OCI-LY7 (cell line): ENCODE measurements around the gene VEPH1. TPM values are rescaled to one million over a fixed set of nuclear protein-coding genes. Genes with fewer than 3 reads are reported as not detected.

ENCODE experiments used
- BruUV-seq: library from RNA; stranded (reverse); fragments of 400-500 nt; replicated peaks from 2 replicates; lab custom pipeline; 2021; lab: Mats Ljungman, UMichigan
- CTCF ChIA-PET: fragments of 300-600 bp; sonication (Branson Sonifier 250); formaldehyde crosslinking; loops from one replicate; lab custom pipeline; 2022; ENCODE audit warnings: antibody characterized with exemption; ENCODE audit not compliant: unreplicated experiment; lab: Charles Lee
- POLR2A ChIA-PET: fragments of 300-600 bp; sonication (Branson Sonifier 250); formaldehyde crosslinking; loops from one replicate; lab custom pipeline; 2022; ENCODE audit warnings: antibody characterized with exemption; lab: Charles Lee
- DNase-seq: peaks from one replicate; pipeline ENCODE4 v3.0.0-alpha.2; 2015; ENCODE audit warnings: low spot score
- H2AFZ ChIP-seq: fragments of 200-600 bp; sonication (generic), shearing (Covaris generic); 2 replicates; pipeline ENCODE4 v1.6.1; 2014; ENCODE audit warnings: mild to moderate bottlenecking, antibody characterized with exemption, low read length, moderate library complexity
- H3K27ac ChIP-seq: fragments of 200-600 bp; sonication (generic); 2 replicates; pipeline ENCODE4 v1.5.1; 2014; ENCODE audit warnings: mixed run types, low read depth, mild to moderate bottlenecking, moderate library complexity, low read length, inconsistent platforms; ENCODE audit not compliant: poor library complexity, severe bottlenecking
- H3K36me3 ChIP-seq: fragments of 200-600 bp; sonication (generic); 2 replicates; pipeline ENCODE4 v1.6.1; 2014; ENCODE audit warnings: mild to moderate bottlenecking, antibody characterized with exemption, low read length, moderate library complexity, mixed read lengths; ENCODE audit not compliant: insufficient read depth
- H3K4me1 ChIP-seq: fragments of 200-600 bp; sonication (generic); 2 replicates; pipeline ENCODE4 v1.5.1; 2014; ENCODE audit warnings: mild to moderate bottlenecking, low read length; ENCODE audit not compliant: insufficient read depth, poor library complexity, severe bottlenecking
- H3K4me2 ChIP-seq: fragments of 200-600 bp; sonication (generic); 2 replicates; pipeline ENCODE4 v1.6.1; 2014; ENCODE audit warnings: mild to moderate bottlenecking, low read length
- H3K4me3 ChIP-seq: fragments of 200-600 bp; sonication (generic); 2 replicates; pipeline ENCODE4 v1.5.1; 2014; ENCODE audit warnings: mild to moderate bottlenecking, low read depth, low read length; ENCODE audit not compliant: poor library complexity, severe bottlenecking
- H3K79me2 ChIP-seq: fragments of 200-600 bp; sonication (generic); 2 replicates; pipeline ENCODE4 v1.6.1; 2016; ENCODE audit warnings: low read depth, mild to moderate bottlenecking, low read length, moderate library complexity, mixed read lengths; ENCODE audit not compliant: insufficient read depth
- H3K9me2 ChIP-seq: fragments of 200-600 bp; sonication (generic); 2 replicates; pipeline ENCODE4 v1.6.1; 2016; ENCODE audit warnings: mild to moderate bottlenecking, low read length, mixed read lengths; ENCODE audit not compliant: insufficient read depth
- H3K9me3 ChIP-seq: fragments of 200-600 bp; sonication (generic); 2 replicates; pipeline ENCODE4 v1.6.1; 2014; ENCODE audit warnings: mild to moderate bottlenecking, mixed run types, low read length, mixed read lengths
- H4K20me1 ChIP-seq: fragments of 200-600 bp; sonication (generic); 2 replicates; pipeline ENCODE4 v1.6.1; 2014; ENCODE audit warnings: mild to moderate bottlenecking, antibody characterized with exemption, low read length, moderate library complexity, mixed read lengths; ENCODE audit not compliant: insufficient read depth
- EZH2phosphoT487 ChIP-seq: fragments of 200-600 bp; sonication (generic); IDR thresholded peaks from 2 replicates; pipeline ENCODE4 v1.6.1; 2018; ENCODE audit warnings: low read depth, borderline replicate concordance, mild to moderate bottlenecking, mixed run types, antibody characterized with exemption, low read length, moderate library complexity, mixed read lengths
- intact Hi-C: fragments of 100-400 bp; cut with micrococcal nuclease; formaldehyde crosslinking; loops from one replicate; pipeline ENCODE4 v1.10.0; 2022; ENCODE audit not compliant: unreplicated experiment
- total RNA-seq, 2 experiments: library from RNA; depleted of rRNA in 1 of 2; stranded (reverse); fragments of >200 nt in 1 of 2; shearing (Covaris generic) in 1 of 2; gene quantifications; 2 replicates each; pipeline ENCODE4 v1.2.3, GENCODE V29; 2014 to 2022
- TF ChIP-seq, protein P1 (sequence below): fragments of 200-600 bp; sonication (generic); conservative IDR thresholded peaks from 2 replicates; pipeline ENCODE4 v1.5.1; 2014; ENCODE audit warnings: mild to moderate bottlenecking, antibody characterized with exemption, low read length, moderate library complexity, mixed read lengths

Gene VEPH1
- total RNA-seq, 2 experiments from 2014 or later = not detected

DNA sequence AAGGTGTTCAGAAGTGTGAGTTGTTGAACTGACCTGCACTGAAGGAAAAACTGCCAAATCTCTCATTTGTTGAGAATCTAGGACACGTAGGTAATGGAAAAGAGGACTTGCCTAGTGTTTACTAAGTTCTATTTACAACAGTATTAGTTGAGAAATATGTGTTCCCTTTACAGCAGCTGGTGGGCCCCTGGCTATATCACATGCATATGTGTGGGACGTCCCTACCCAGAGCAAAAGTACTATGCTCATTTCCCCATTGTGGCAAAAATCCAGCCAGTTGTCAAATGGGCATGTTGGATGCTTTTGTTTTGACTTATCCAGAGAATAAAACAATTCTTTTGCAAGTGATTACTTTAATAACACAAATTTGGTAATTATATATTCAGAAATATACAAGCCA is 179.9 kb downstream of the VEPH1 start:
- ChIA-PET POLR2A (no interaction called here), CTCF (no interaction called here)
- Histone ChIP-seq H3K4me3 (no peak overlapping the region), H3K79me2 (no peaks in the 10 kb centered on the region), H3K9me3 (no peaks in the 10 kb centered on the region), H3K27ac (no peak overlapping the region), H3K4me1 (no peaks in the 10 kb centered on the region), H3K4me2 (no peak overlapping the region), H3K36me3 (no peaks in the 10 kb centered on the region), H3K9me2 (no peaks in the 10 kb centered on the region), H4K20me1 (no peaks in the 10 kb centered on the region), H2AFZ (no peak overlapping the region)
- no peak for TF ChIP-seq EZH2phosphoT487
- TF ChIP-seq, protein P1, sequence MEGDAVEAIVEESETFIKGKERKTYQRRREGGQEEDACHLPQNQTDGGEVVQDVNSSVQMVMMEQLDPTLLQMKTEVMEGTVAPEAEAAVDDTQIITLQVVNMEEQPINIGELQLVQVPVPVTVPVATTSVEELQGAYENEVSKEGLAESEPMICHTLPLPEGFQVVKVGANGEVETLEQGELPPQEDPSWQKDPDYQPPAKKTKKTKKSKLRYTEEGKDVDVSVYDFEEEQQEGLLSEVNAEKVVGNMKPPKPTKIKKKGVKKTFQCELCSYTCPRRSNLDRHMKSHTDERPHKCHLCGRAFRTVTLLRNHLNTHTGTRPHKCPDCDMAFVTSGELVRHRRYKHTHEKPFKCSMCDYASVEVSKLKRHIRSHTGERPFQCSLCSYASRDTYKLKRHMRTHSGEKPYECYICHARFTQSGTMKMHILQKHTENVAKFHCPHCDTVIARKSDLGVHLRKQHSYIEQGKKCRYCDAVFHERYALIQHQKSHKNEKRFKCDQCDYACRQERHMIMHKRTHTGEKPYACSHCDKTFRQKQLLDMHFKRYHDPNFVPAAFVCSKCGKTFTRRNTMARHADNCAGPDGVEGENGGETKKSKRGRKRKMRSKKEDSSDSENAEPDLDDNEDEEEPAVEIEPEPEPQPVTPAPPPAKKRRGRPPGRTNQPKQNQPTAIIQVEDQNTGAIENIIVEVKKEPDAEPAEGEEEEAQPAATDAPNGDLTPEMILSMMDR = no peak
- DNase-seq = no peak
- intact Hi-C loops = no loop called here
- no TSS peak for BruUV-seq

DNA sequence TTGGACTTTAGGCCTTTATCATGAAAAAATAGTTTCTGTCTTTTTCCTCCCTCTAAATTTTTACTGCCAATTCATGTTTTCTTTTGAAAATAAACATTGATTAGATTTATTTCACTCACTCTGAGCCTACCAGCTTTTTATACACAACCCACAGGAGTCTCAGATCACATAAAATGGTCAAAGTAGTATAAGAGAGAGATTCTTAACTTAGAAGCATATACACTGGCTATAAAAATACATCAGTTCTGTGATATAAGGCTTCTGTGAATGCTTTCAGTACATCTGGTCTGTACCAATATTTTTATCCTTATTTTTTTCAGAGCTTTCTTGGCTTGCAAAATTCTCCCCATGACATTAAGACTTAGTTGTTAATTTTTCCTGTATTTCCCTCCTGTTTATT is 183.5 kb downstream of the VEPH1 start:
- no TSS peak for BruUV-seq
- intact Hi-C loops = no loop called here
- Histone ChIP-seq H3K4me1 (no peaks in the 10 kb centered on the region), H3K9me3 (no peaks in the 10 kb centered on the region), H4K20me1 (no peaks in the 10 kb centered on the region), H2AFZ (no peak overlapping the region), H3K27ac (no peak overlapping the region), H3K4me3 (no peak overlapping the region), H3K36me3 (no peaks in the 10 kb centered on the region), H3K4me2 (no peak overlapping the region), H3K79me2 (no peaks in the 10 kb centered on the region), H3K9me2 (no peaks in the 10 kb centered on the region)
- ChIA-PET CTCF (no interaction called here), POLR2A (no interaction called here)
- TF ChIP-seq, protein P1 = no peak
- TF ChIP-seq EZH2phosphoT487 = no peak
- no peak for DNase-seq

DNA sequence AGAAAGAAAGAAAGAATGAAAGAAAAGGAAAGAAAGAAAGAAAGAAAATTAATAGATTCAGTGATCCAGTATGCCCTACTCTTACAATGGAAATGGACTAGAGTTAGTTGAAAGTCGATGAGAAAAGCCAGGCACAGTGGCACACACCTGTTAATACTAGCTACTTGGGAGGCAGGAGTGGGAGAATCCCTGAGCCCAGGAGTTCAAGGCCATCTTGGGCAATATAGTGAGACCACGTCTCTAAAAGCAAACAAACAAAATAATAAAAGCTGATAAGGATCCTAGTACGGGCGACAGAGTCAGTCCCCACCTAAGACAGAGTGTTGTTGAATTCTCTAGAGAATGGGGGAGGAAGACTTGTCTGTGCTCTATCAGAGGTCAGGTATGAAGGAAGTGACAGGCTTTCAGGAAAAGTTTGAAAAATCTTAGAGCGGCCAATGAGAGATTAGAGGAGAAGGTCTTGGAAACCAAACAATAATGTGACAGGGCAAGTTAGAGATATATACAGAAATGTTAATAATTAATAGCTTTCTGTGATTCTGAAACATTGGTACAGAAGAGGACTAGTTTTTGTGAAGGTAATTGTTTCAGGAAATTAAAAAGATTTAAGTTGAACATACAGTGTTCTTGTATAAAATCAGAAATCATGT is 184.5 kb downstream of the VEPH1 start:
- TF ChIP-seq EZH2phosphoT487 = no peak
- TF ChIP-seq, protein P1 = no peak
- CTCF ChIA-PET = no interaction called here
- Histone ChIP-seq H3K4me1 (no peaks in the 10 kb centered on the region), H3K79me2 (no peaks in the 10 kb centered on the region), H3K36me3 (no peaks in the 10 kb centered on the region), H3K9me2 (no peaks in the 10 kb centered on the region), H4K20me1 (no peaks in the 10 kb centered on the region), H3K4me2 (no peak overlapping the region), H3K9me3 (no peaks in the 10 kb centered on the region), H2AFZ (no peak overlapping the region), H3K4me3 (no peak overlapping the region), H3K27ac (no peak overlapping the region)
- DNase-seq = no peak
- intact Hi-C loops = no loop called here
- POLR2A ChIA-PET = interaction anchor here (0.6 kb wide), 1 partner anchor 1682 kb away, joined by 5 read pairs; no protein-coding TSS in a partner anchor
- no TSS peak for BruUV-seq
